Endothelial cell of umbilical vein (primary cell): ENCODE data around the gene RBMS3.

Experiments
- CTCF ChIP-seq, 2 donors: IDR thresholded peaks; 1 replicate in 1 of 2; 2 replicates in 1 of 2; pipeline ENCODE4 v1.5.1; 2011; ENCODE audit warnings: low read length in 2 of 2, mild to moderate bottlenecking in 2 of 2, moderate library complexity in 2 of 2, control low read depth in 1 of 2, inconsistent platforms in 1 of 2, low read depth in 1 of 2; ENCODE audit not compliant: insufficient read depth in 1 of 2; ENCODE audit errors: extremely low read depth in 1 of 2
- EZH2 ChIP-seq: IDR thresholded peaks from 2 replicates; pipeline ENCODE4 v1.6.1; 2012; ENCODE audit warnings: borderline replicate concordance, low read depth, mild to moderate bottlenecking, moderate library complexity, low read length, inconsistent platforms; ENCODE audit not compliant: severe bottlenecking
- JUN ChIP-seq: IDR thresholded peaks from 2 replicates; pipeline ENCODE4 v1.6.1; 2011; ENCODE audit warnings: borderline replicate concordance, low read depth; ENCODE audit not compliant: insufficient read length, insufficient read depth
- MYC ChIP-seq: IDR thresholded peaks from one replicate; pipeline ENCODE4 v1.6.1; 2011; ENCODE audit warnings: mild to moderate bottlenecking, low read depth, low read length
- POLR2A ChIP-seq: IDR thresholded peaks from 2 replicates; pipeline ENCODE4 v1.6.1; 2012; ENCODE audit warnings: low read depth, mild to moderate bottlenecking, control low read depth, low read length
- POLR2AphosphoS5 ChIP-seq: IDR thresholded peaks from 2 replicates; pipeline ENCODE4 v1.6.1; 2012; ENCODE audit warnings: low read depth, mild to moderate bottlenecking, control low read depth, low read length, moderate library complexity; ENCODE audit not compliant: insufficient read depth
- TF ChIP-seq, protein P1 (sequence below): IDR thresholded peaks from 2 replicates; pipeline ENCODE4 v1.6.1; 2011; ENCODE audit not compliant: insufficient read depth, insufficient read length

- TF ChIP-seq CTCF (IDR thresholded peaks at IDR 0.05; ENCODE audit: extremely low read depth in 1 of 2, insufficient read depth in 1 of 2, low read depth in 1 of 2, low read length in 2 of 2) (no peak), POLR2A (no peak), EZH2 (no peak), POLR2AphosphoS5 (no peak), JUN (no peak), MYC (no peak)
- TF ChIP-seq, protein P1, sequence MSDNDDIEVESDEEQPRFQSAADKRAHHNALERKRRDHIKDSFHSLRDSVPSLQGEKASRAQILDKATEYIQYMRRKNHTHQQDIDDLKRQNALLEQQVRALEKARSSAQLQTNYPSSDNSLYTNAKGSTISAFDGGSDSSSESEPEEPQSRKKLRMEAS, result no peak
Observed at GRCh38 chr3:29771602-29772001, 490.7 kb downstream of the RBMS3 start.
